ENCODE measurements around the gene TIAM1.

TIAM1 gene

DNA sequence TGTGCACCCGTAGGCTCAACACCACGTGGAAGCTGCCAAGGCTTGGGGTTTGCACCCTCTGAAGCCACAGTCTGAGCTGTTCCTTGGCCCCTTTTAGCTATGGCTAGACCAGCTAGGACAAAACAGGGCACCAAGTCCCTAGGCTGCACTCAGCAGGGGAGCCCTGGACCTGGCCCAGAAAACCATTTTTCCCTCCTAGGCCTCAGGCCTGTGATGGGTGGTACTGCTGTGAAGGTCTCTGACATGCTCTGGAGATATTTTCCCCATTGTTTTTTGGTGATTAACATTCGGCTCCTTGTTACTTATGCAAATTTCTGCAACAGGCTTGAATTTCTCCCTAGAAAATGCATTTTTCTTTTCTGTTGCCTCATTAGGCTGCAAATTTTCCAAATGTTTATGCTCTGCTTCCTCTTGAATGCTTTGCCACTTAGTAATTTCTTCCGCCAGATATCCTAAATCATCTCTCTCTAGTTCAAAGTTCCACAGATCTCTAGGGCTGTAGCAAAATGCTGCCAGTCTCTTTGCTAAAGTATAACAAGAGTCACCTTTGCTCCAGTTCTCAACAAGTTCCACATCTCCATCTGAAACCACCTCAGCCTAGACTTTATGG is 236.8 kb downstream of the TIAM1 start:
- H3K9me2 ChIP-seq (replicated peaks; ENCODE audit: insufficient read depth, low read length): no peaks in the 10 kb centered on the region
- no peak overlapping the region for H3K4me3 ChIP-seq (ENCODE audit: insufficient read depth, low read length, poor library complexity, severe bottlenecking)
- no peaks in the 10 kb centered on the region for H3K27me3 ChIP-seq (ENCODE audit: low read length)
- no peaks in the 10 kb centered on the region for H3K79me2 ChIP-seq (ENCODE audit: insufficient read depth, low read length)
- H3K9ac ChIP-seq (ENCODE audit: low read length): no peak overlapping the region
- H3K36me3 ChIP-seq (ENCODE audit: low read length): no peaks in the 10 kb centered on the region
- no peaks in the 10 kb centered on the region for H4K20me1 ChIP-seq (ENCODE audit: low read depth, low read length)
- H3K9me3 ChIP-seq (ENCODE audit: insufficient read depth, low read length): no peaks in the 10 kb centered on the region
- H2AFZ ChIP-seq (ENCODE audit: low read depth, low read length, severe bottlenecking): no peak overlapping the region
- no peaks in the 10 kb centered on the region for H3F3A ChIP-seq (ENCODE audit: insufficient read depth)
- no peak overlapping the region for H3K4me2 ChIP-seq (ENCODE audit: low read depth, low read length, poor library complexity, severe bottlenecking)
- no peak for TF ChIP-seq EZH2phosphoT487 (conservative IDR thresholded peaks at IDR 0.05; ENCODE audit: low read length)
- TF ChIP-seq, protein P1, sequence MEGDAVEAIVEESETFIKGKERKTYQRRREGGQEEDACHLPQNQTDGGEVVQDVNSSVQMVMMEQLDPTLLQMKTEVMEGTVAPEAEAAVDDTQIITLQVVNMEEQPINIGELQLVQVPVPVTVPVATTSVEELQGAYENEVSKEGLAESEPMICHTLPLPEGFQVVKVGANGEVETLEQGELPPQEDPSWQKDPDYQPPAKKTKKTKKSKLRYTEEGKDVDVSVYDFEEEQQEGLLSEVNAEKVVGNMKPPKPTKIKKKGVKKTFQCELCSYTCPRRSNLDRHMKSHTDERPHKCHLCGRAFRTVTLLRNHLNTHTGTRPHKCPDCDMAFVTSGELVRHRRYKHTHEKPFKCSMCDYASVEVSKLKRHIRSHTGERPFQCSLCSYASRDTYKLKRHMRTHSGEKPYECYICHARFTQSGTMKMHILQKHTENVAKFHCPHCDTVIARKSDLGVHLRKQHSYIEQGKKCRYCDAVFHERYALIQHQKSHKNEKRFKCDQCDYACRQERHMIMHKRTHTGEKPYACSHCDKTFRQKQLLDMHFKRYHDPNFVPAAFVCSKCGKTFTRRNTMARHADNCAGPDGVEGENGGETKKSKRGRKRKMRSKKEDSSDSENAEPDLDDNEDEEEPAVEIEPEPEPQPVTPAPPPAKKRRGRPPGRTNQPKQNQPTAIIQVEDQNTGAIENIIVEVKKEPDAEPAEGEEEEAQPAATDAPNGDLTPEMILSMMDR (IDR thresholded peaks at IDR 0.05; ENCODE audit: insufficient read depth, low read length, poor library complexity, severe bottlenecking): no peak
- no peak overlapping the region for H3K27ac ChIP-seq (ENCODE audit: low read depth, low read length)

DNA sequence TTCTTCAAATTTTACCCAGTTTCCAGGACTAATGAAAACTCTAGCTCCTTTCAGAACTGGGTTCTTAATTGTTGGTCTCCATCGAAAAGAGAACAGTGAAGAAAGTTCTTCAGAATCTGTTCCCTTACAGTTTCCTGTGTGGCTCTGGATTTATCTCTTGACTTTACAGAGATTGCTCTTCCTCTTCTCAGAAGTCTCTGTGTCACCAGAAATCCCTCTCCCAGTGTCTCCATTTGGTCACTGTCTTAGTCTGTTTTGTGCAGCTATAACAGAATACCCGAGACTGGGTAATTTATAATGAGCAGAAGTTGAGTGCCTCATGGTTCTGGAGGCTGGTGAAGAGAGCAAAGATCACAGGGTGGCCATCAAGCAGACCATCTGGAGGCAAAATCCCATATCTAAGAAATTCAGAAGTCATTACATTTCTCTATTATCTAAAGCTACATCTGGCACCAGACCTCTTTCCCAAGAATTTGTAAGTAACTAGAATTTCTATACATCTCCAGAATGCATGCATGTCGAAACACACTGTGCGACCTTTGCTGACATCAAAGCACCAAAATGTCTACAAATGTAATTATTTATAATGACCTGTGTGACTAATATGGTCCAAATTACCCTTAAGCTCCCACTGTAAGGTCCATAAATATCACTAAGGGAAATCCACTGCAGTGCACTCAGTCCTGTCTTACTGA is 240.3 kb downstream of the TIAM1 start:
- no peak overlapping the region for H3K27ac ChIP-seq (ENCODE audit: low read depth, low read length)

DNA sequence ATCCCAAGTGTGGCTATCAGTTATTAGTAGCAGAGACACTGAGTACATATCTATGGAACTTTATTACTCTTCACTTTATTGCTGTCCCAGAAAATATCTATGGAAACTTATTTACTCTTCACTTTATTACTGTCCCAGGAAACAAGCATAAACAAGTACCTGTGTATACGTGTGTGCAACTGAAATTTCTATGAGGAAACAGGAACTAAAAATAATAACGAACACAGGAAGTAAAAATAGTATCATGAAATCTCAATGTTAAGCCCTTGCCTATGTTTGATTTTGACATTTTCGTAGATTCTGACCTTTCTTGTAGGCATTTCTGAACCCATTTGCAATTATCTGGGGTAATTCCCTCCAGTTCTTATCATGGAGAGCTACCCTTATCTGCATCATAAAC is 240.9 kb downstream of the TIAM1 start:
- Histone ChIP-seq H3K27me3 (ENCODE audit: low read length) (no peaks in the 10 kb centered on the region), H3K9me2 (replicated peaks; ENCODE audit: insufficient read depth, low read length) (no peaks in the 10 kb centered on the region), H3K4me3 (ENCODE audit: insufficient read depth, low read length, poor library complexity, severe bottlenecking) (no peak overlapping the region), H3K4me2 (ENCODE audit: low read depth, low read length, poor library complexity, severe bottlenecking) (peak overlapping the region; percentile 17), H3K9me3 (ENCODE audit: insufficient read depth, low read length) (no peaks in the 10 kb centered on the region), H4K20me1 (ENCODE audit: low read depth, low read length) (no peaks in the 10 kb centered on the region), H3K36me3 (ENCODE audit: low read length) (no peaks in the 10 kb centered on the region), H3F3A (ENCODE audit: insufficient read depth) (no peaks in the 10 kb centered on the region), H3K79me2 (ENCODE audit: insufficient read depth, low read length) (no peaks in the 10 kb centered on the region), H2AFZ (ENCODE audit: low read depth, low read length, severe bottlenecking) (no peak overlapping the region), H3K9ac (ENCODE audit: low read length) (no peak overlapping the region), H3K27ac (ENCODE audit: low read depth, low read length) (no peak overlapping the region)
- TF ChIP-seq, protein P1 (IDR thresholded peaks at IDR 0.05; ENCODE audit: insufficient read depth, low read length, poor library complexity, severe bottlenecking): no peak
- no peak for TF ChIP-seq EZH2phosphoT487 (conservative IDR thresholded peaks at IDR 0.05; ENCODE audit: low read length)

More for the DNA sequence above, 240.3 kb downstream of the TIAM1 start:
- H3K9me2 ChIP-seq (replicated peaks; ENCODE audit: insufficient read depth, low read length): no peaks in the 10 kb centered on the region
- peak overlapping the region; percentile 17 for H3K4me2 ChIP-seq (ENCODE audit: low read depth, low read length, poor library complexity, severe bottlenecking)
- H3K27me3 ChIP-seq (ENCODE audit: low read length): no peaks in the 10 kb centered on the region
- H3K9me3 ChIP-seq (ENCODE audit: insufficient read depth, low read length): no peaks in the 10 kb centered on the region
- H2AFZ ChIP-seq (ENCODE audit: low read depth, low read length, severe bottlenecking): no peak overlapping the region
- H3K36me3 ChIP-seq (ENCODE audit: low read length): no peaks in the 10 kb centered on the region
- H3K79me2 ChIP-seq (ENCODE audit: insufficient read depth, low read length): no peaks in the 10 kb centered on the region
- no peaks in the 10 kb centered on the region for H4K20me1 ChIP-seq (ENCODE audit: low read depth, low read length)
- H3F3A ChIP-seq (ENCODE audit: insufficient read depth): no peaks in the 10 kb centered on the region
- TF ChIP-seq, protein P1 (IDR thresholded peaks at IDR 0.05; ENCODE audit: insufficient read depth, low read length, poor library complexity, severe bottlenecking): no peak
- TF ChIP-seq EZH2phosphoT487 (conservative IDR thresholded peaks at IDR 0.05; ENCODE audit: low read length): no peak
- no peak overlapping the region for H3K4me3 ChIP-seq (ENCODE audit: insufficient read depth, low read length, poor library complexity, severe bottlenecking)
- H3K9ac ChIP-seq (ENCODE audit: low read length): no peak overlapping the region

Measured in SU-DHL-6 (cell line).